ENCODE measurements around the gene DEFB131B. TPM values are rescaled to one million over a fixed set of nuclear protein-coding genes. Genes with fewer than 3 reads are reported as not detected.
"Not testable (repeated sequence)": the region's sequence is repeated elsewhere in the genome, so short reads cannot be mapped to it uniquely, and the experiment has no call there.

Gene DEFB131B
- total RNA-seq, 2 donors from 2014 or later: not detected

DNA sequence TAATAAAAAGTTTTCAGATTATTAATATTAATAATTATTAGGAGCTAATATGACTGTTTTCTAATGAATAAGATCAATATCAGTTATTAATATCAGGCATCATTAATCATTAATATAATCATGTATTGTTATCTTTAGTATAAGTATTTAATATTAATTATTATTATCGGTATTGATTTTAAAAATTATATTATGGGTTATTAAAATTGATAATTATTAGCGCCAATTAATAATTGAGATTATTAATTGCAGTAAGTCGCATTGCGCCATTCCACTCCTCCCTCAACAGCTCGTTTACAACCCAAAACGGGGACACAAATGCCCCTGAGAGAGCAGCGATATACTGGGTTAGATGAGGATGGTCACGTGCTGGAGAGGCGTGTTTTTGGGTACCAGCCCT is 30.0 kb downstream of the DEFB131B start:
- DNase-seq (ENCODE audit: low spot score): no peak
- intact Hi-C loops (cut with DNase I): no loop called here

DNA sequence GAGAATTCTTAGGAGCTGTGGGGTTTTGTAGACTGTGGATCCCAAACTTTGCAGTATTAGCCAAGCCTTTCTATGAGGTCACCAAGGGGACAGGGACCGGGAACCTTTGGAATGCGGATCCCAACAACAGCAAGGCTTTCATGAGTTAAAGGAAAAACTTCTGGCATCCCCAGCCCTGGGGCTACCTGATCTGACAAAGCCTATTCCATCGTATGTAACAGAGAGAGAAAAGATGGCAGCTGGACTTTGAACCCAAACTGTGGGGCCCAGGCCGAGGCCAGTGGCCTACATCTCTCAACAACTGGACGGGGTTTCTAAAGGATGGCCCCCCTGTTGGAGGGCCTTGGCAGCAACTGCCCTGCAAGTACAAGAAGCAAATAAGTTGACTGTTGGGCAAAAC is 32.5 kb downstream of the DEFB131B start:
- DNase-seq (ENCODE audit: low spot score): not testable (repeated sequence)

DNA sequence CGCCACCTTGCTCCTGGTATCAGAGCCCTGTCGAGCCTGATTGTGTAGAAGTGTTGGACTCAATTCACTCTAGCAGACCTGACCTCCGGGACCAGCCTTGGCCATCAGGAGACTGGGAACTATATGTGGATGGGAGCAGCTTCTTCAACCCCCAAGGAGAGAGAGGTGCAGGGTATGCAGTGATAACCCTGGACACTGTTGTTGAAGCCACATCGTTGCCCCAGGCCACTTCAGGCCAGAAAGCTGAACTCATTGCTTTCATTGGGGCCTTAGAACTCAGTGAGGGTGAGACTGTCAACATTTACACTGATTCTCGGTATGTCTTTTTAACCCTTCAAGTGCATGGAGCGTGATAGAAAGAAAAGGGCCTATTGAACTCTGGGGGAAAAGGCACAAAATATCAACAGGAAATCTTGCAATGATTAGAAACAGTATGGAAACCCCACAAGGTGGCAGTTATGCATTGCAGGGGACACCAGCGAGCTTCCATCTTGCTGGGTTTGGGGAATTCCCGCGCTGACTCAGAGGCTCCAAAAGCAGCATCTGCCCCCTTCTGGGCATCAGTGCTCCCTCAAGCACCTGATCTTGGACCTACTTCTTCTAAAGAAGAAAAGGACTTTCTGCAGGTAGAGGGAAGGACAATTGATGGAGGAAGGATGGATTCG is 33.2 kb downstream of the DEFB131B start:
- intact Hi-C loops (cut with DNase I); DNase-seq (ENCODE audit: low spot score): not testable (repeated sequence)

More for the DNA sequence above, 32.5 kb downstream of the DEFB131B start:
- intact Hi-C loops (cut with DNase I): not testable (repeated sequence)

DNA sequence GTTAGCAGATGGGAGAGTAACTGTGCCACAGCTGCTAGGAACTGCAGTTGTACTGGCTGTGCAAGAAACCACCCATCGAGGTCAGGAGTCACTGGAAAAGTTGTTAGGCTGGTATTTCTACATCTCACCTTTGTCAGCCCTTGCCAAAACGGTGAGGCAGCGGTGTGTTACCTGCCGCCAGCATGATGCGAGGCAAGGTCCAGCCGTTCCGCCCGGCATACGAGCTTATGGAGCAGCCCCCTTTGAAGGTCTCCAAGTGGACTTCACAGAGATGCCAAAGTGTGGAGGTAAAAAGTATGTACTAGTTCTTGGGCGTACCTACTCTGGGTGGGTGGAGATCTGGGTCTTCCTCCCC is 33.7 kb downstream of the DEFB131B start:
- intact Hi-C loops (cut with DNase I); DNase-seq (ENCODE audit: low spot score): not testable (repeated sequence)

DNA sequence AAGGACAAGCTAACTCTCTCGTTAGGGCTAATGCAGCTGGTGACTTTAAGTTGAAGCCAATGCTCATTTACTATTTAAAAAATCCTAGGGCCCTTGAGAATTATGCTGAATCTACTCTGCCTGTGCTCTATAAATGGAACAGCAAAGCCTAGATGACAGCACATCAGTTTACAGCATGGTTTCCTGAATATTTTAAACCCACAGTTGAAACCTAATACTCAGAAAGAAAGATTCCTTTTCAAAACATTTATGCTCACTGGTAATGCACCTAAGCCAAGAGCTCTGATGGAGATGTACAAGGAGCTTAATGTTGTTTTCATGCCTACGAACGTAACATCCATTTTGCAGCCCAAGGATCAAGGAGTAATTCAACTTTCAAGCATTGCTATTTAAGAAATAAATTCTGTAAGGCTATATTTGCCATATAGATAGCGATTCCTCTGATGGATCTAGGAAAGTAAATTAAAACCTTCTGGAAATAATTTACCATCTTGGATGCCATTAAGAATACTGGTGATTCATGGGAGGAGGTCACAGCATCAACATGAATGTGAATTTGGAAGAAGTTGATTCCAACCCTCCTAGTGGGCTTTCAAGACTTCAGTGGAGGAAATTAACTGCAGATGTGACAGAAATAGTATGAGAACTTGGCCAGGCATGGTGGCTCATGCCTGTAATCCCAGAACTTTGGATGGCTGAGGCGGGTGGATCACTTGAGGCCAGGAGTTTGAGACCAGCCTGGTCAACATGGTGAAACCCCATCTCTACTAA is 35.7 kb downstream of the DEFB131B start:
- intact Hi-C loops (cut with DNase I): no loop called here
- DNase-seq (ENCODE audit: low spot score): no peak

DNA sequence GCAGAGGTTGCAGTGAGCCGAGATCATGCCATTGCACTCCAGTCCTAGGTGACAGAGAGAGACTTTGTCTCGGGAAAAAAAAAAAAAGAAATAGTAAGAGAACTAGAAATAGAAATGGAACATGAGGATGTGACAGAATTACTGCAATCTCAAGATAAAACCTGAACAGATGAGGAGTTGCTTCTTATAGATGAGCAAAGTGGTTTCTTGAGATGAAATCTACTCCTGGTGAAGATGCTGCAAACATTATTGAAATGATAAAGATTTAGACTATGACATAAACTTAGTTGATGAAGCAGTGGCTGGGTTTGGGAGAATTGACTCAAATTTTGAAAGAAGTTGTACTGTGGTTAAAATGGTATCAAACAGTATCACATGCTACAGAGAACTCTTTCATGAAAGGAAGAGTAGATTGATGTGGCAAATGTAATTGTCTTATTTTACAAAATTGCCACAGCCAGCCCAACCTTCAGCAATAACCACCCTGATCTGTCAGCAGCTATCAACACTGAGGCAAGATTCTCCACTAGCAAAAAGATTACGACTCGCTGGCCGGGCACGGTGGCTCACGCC is 36.5 kb downstream of the DEFB131B start:
- DNase-seq (ENCODE audit: low spot score): no peak
- intact Hi-C loops (cut with DNase I): no loop called here

DNA sequence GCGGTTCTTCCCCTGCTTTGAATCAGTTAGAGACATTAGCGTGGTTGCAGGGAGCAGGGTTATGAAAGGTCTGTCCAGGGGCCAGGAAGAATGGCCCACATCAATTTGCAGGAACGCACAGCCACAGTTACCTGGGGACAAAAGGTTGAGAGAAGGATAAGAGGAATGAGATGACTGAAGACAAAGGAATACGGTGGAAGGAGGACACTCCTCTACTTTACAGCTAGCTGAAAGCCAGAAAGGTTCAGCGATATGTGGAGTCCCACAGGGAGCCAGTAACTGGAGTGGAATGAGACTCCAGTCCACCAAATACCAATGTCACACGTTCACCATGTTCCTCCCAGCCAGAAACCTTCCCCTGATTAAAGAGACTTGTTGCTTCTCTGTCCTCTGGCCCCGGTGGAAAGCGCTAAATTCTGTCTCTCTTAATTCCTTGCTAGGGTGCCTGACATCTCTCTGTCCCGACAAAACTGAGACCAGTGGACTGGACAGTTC is 39.4 kb downstream of the DEFB131B start:
- no peak for DNase-seq (ENCODE audit: low spot score)
- intact Hi-C loops (cut with DNase I): no loop called here

DNA sequence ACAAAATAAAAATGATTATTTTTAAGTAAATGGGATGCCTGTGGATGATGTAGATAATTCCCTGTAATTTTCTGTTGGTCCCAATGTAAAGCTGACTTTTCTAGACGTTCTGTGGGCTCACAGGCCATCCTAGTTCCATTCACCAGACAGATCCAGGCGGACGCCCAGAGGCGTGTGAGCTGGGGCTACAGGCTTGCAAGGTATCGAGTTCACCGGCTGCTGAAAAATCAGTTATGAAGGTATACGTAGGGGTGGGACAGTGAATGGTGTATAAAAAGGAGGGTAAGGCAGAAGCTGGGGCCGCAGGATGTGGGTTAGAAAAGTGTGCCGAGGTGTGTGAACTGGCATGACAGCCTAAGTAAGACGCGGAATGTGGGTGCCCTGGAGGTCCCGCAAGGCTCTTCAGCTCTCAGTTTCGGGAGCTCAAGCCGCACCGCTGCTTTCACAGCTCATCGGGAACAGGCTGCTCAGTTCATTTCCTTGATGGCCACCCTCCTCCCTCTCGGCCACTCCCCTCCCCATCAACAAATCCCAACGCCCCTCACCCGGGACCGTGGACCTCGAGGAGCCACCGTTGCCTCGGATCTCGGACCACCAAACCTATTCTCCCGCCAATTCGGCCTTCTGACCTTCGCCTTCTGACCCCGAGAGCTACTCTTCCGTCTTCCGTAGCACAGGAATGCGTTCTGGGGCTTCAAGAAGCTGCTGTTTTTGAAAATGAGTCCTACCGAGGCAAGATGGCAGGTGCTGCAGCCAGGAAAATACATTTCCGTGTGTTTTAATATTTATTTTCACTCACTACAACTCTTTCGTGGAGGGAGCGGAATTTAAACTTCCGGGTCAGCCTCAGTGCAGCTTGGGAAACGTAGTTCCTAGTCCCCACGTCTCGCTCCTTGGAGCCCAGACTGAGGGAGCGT is 49.8 kb downstream of the DEFB131B start, which contains the start of gene XNDC1N:
TSS of gene XNDC1N (minus strand) at position 775 of the 917 bp plus-strand sequence. CDS start 5,241 bp downstream, outside the sequence.
- peak; percentile 86 for DNase-seq (ENCODE audit: low spot score)
- intact Hi-C loops (cut with DNase I): no loop called here

DNA sequence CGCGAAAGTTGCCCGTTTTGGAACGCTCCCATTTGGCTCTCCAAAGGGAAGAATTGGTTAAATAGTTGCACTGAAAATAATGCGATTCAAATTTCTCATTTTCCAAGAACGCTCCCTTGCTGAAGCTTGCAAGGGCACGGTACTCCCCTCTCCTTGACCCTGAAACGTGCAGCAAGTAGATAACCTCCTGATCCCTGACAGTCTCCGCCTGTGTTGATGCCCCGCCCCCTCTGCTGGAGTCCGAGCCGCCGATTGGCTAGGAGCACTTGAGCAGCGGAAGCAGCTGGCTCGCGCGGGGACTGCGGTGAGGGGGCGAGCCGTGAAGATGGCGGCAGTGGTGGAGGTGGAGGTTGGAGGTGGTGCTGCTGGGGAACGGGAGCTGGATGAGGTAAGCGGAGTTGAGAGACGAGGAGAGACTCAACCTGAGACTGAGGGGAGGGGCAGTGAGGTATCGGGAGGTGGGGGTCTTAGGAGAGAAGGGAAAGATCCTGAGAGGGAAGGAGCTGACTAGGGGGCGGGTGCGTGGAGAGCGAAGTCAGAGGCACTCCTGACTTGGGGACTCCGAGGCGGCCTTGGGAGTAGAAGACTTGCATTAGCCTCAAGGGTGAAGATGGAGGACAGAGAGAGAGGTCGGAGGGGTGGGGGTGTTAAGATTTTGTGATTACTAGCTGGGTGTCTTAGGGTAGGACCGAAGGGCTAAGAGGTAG is 50.6 kb downstream of the DEFB131B start, which contains the start of gene RNF121:
TSS of gene RNF121 (plus strand) at position 310 of the 707 bp plus-strand sequence. CDS start at position 326, 16 bp downstream.
- peak; percentile 99 for DNase-seq (ENCODE audit: low spot score)
- intact Hi-C loops (cut with DNase I): no loop called here

DNA sequence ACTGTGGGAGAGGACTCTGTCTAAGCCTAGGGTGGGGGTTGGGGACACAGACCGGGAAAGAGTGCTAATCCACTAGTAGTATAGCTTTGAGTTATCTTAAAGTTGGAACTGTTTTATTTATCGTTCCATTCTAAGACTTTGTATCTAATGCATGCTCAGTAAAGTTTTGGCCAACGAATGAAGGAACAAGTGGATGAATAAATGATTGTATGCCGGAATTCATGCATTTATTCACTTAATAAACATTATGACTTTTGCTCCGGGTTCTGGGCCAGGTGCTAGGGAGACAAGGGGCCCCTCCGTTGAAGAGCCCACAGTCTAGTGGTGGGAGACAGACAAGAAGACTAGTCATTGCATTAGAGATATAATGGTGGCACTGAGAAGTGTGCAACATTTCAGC is 51.2 kb downstream of the DEFB131B start:
- intact Hi-C loops (cut with DNase I): no loop called here
- no peak for DNase-seq (ENCODE audit: low spot score)

DNA sequence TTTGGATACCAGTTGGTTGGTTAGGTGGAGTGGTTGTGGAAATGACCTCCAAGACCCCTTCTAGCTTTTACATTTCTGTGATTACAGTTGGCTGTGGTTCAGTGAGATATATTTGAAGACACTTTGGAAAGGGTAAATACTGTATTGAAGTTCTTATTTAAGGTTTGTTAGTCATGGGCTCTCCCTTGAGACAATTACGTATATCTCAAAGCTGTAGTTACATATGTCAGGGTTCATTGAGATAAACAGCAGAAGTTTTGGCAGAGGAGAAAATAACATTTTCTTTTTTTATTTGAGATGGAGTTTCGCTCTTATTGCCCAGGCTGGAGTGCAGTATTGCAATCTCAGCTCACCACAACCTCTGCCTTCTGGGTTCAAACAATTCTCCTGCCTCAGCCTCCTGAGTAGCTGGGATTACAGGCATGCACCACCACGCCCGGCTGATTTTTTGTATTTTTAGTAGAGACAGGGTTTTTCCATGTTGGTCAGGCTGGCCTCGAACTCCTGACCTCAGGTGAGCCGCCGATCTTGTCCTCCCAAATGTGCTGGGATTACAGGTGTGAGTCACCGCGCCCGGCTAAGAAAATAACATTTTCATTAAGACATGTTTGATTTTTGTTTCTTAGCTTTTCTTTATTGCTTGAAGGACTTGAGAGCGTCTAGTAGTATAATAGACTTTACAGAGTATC is 52.4 kb downstream of the DEFB131B start:
- intact Hi-C loops (cut with DNase I): no loop called here
- DNase-seq (ENCODE audit: low spot score): no peak

DNA sequence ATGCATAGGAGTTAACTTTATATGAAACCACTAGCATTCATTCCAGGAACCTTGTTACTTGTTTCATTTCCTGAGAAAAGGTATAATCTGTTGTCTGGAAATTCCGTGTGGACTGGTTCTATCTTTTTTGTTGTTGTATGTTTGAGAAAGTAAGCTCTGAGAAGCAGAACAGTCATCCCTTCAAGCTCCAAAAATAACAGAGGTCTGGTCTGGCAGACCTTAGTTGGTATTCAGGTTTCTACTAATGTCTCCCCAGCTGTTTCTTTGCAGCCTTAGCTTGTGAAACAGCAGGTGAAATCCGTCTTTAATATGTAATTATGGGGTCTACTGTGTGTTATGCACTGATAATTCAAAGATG is 53.0 kb downstream of the DEFB131B start:
- intact Hi-C loops (cut with DNase I): no loop called here
- DNase-seq (ENCODE audit: low spot score): no peak

DNA sequence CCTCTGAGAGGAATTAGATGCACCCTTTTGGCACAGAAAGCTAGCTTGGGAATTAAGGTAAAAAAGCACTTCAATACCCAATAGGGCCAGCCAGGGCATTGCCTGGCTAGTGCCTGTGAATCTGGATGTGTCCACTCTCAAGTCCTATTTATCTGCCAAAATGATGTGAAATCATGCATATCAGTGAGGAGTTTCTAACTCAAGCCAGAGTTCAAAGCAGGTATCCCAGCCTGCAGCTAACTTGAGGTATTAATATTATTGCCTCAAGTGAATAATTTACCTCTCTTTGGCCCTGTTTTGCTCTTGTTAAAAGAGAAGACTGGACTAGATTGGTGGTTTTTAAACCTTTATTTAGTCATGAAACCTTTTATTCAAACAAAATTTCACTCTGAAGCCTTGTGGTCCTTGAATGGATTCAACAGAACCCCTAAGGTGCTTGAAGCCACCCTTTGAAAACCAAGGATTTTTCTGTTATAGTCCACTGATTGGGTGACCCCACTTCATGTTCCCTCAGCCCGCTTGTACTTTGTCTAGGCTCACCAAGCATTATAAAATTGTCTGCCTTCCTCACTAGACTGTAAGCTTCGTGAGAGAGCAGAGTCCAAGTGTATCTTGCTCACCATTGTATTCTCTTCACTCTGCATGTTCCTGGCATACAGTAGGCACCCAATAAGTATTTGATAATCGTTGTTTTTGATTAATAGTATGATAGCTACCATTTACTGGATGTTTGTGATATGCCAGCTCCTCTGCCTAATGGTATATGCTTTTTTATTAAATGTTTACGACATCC is 55.1 kb downstream of the DEFB131B start:
- intact Hi-C loops (cut with DNase I): no loop called here
- no peak for DNase-seq (ENCODE audit: low spot score)
